GM18517 (cell line): ENCODE results near the gene HLA-DQB2.
"Not testable (repeated sequence)": the region's sequence is repeated elsewhere in the genome, so short reads cannot be mapped to it uniquely, and the experiment has no call there.

Source experiments
- ATAC-seq: cut with Tn5 transposase; IDR thresholded peaks from one replicate; pipeline ENCODE4 v1.9.1; 2021; ENCODE audit warnings: mild to moderate bottlenecking, moderate library complexity; ENCODE audit not compliant: unreplicated experiment

Gene HLA-DQB2

DNA sequence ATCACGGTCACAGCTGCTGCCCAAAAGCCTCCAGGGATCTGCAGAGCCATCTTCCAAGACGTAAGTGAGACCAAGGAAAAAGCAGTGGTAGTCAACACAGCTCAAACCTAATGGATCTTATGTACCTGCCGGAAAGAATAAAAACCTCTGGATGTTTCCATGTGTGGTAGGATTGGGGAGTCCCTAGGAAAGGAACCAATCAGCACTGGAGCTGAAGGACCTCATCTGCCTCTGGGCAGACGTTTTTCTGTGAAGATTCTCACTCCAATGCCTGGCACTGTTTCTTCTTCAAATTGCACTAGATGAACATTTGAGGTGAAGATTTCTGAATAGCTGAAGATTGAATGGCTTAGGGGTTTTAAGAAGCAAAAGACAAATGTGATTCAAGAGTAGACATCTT is at the start of gene HLA-DQB2:
Gene HLA-DQB2, minus strand, starts transcription at position 112 of the 400 bp plus-strand sequence. Its CDS starts 62 bp downstream, at position 50.
- no peak for ATAC-seq

GRCh38 chr6:32809171-32809570 is 45.8 kb upstream of the HLA-DQB2 start:
- ATAC-seq, result no peak

DNA sequence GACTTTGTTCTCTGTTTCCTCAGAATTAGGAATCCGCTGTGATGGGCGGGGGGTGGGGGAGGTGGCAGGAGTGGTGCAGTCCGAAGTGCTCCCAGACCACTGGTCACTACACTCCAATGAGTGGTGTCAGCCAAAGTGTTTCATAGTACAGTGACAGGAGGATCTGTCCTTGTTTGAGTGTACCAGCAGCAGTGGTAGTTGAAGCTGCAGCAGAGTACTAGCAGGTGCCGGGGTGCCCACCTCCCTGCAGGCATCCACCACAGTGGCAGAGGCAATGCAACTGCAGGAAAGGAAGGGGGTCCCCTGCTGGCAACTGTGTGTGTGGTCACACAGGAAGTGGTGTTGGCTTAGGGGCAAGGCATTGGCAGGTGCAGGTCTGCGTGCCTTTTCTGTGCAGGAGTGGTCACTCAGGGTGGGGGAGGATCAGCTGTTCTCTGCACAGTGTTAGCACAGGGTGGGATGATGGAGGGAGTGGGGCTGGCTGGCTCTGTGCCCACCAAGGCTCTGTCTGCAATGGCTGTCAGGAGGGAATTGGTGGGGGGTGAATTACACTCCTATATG is 43.8 kb upstream of the HLA-DQB2 start:
- no peak for ATAC-seq

DNA sequence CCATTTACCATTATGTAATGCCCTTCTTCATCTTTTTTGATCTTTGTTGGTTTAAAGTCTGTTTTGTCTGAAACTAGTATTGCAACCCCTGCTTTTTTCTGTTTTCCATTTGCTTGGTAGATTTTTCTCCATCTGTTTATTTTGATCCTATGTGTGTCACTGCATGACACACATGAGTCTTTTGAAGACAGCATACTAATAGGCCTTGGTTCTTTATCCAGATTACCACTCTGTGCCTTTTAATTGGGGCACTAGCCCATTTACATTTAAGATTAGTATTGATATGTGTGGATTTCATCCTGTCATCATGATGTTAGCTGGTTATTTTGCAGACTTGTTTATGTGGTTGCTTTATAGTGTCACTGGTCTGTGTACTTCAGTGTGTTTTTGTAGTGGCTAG is 42.1 kb upstream of the HLA-DQB2 start:
- not testable (repeated sequence) for ATAC-seq

GRCh38 chr6:32803416-32803815 is 40.1 kb upstream of the HLA-DQB2 start:
- no peak for ATAC-seq

DNA sequence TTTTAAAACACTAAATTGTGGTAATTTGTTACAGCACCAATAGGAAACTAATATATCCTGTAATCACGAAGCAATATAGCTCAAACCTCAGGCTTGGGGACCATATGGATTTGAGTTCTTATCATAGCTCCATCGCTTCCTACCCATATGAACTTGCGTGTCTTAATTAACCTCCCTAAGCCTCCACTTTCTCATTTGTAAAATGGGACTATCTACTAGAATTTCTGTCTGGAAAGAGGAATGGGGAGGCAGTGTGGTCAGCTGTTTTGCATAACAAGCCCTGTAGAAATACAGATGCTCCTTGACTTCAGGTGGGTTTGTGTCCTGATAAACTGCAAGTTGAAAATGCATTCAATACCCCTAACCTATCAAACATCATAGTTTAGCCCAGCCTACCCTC is 36.4 kb upstream of the HLA-DQB2 start:
- ATAC-seq, result no peak

GRCh38 chr6:32799168-32799567 is 35.8 kb upstream of the HLA-DQB2 start:
- ATAC-seq, result no peak

DNA sequence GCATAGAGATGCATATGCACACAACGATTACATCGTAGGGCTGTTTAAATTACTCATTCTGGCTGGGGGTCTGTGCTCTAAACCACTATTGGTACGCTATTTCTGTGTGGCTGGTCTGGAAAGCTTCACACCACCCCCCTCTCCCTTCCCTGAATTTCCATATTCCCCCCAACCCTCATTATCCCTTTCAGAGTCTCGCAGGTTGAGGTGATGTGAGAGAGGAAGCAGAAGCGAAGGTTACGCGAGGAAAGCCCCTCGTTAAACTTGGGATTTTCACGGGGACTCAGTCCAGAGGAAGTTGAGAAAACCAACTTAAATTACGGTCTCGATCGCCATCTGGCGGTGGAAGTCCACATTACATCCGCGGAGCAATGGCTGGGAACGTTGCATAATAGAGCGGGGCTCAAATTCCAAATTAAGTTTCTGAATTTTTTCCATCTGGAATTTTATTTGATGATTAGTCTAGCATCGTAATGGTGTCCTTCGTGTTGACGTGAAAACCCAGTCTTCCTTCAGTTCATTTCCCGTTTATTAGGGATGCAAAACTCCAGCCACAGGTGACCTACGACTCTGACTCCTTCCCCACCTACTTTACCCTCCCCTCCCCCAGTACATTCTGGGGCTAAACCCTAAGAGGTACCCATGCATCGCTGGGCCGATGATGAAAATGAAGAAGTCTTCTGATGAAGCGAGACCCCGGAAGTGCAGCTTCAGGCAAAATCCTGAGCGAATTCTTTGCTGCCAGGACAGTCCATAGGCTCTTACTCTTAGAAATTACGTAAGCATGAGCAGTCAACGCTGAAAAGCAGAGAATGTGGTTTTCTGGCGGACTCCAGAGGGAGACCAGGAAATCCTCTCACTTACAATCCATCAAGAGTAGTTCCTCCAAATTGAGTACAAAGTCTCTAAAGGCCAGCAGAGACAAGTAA is 33.8 kb upstream of the HLA-DQB2 start:
- peak; percentile 74 for ATAC-seq

DNA sequence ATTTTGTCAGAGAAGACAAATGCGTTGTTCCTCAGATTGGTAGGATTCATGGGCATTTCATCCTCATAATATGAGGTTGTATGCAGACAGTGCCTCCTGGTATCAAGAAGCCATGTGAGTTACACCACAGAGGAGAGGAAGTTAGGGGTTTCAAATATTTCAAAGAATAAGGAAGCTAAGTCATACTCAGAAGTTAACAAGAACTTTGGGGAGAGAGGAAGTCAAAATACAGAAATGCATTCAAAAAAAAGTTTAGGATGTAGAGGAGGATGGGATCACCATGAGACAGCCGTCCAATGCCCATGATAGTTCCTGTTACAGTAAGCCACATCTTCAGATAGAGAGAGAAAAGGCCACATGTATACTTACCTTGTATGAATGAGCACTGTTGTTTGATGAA is 31.2 kb upstream of the HLA-DQB2 start:
- no peak for ATAC-seq

DNA sequence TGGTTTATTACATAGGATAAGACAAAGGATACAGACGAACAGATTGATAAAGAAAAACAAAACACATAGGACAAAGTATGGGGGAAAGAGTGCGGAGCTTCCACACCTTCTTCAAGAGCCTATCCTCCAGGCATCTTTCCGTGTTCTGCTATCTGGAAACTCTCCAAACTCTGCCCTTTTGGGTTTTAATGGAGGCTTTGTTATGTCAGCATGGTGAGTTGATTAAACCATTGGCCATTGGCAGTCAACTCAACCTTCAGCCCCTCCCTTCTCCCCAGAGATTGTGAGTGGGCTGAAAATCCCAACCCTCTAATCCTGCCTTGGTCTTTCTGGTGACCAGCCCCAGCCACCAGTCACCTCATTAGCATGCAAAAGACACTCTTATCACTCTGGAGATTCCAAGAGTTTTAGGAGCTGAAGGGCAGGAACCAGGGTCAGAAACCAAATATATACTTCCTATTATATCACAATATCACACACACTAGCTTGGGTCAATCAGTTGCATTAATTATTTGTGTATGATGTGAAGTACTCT is 29.6 kb upstream of the HLA-DQB2 start:
- no peak for ATAC-seq

DNA sequence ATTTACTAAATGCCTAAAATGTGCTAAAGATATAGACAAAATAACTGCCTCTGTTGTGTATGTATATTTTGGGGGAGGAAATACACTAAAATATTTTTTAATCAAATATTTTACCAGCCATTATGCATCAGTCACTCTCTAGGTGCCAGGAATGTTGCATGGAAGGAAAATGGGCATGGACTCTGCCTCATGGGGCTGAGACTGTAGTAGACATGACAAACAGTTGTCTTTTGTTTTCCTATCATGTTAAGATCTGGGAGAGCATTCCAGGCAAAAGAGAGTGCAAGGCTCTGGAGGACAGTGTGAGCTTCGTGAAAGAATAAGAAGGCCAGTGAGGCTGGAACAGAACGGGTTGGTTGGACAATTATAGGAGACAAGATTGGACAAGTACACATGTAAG is 27.0 kb upstream of the HLA-DQB2 start:
- no peak for ATAC-seq

DNA sequence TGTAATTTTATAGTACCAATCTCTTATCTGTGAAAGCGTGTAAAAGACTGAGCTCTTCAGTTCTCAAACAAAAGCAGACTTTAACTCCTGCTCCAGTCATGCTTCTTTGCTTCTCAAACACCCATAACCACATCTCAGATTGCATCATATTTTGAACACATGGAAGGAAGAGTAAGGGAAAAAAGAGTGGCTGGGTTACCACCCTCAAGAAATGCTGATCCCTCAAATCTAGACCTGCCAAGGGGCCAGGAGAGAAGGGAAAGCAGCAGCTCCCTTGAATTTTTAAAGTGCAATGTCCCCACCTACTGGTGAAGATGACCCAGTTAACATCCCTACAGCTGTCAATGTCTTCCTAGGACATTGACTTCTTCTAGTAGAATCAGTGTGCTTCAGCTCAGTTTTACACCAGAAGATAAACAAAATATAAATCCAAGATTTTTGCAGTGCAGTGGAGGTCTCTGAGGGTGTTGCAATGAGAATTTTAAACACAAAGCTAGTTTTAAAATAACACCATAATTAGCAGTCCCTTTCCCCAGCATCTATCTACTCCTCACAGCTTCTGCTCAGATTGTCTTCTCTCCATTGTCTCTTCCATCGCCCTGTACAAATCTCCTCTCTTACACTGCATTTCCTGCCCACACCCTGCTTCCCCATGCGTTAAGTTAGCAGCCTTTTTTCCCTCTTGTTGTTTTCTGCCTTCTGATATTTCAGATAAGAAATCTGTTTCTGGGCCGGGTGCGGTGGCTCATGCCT is 22.6 kb upstream of the HLA-DQB2 start:
- ATAC-seq, result no peak

DNA sequence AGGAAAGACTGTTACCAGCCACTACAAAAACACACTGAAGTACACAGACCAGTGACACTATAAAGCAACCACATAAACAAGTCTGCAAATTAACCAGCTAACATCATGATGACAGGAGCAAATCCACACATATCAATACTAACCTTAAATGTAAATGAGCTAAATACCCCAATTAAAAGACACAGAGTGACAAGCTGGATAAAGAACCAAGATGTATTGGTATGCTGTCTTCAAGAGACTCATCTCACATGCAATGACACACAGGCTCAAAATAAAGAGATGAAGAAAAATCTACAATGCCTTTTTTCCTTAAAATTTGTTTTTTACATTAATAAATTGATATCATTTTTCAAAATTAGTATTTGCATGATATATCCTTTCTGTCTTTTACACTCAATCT is 19.6 kb upstream of the HLA-DQB2 start:
- ATAC-seq, result not testable (repeated sequence)

DNA sequence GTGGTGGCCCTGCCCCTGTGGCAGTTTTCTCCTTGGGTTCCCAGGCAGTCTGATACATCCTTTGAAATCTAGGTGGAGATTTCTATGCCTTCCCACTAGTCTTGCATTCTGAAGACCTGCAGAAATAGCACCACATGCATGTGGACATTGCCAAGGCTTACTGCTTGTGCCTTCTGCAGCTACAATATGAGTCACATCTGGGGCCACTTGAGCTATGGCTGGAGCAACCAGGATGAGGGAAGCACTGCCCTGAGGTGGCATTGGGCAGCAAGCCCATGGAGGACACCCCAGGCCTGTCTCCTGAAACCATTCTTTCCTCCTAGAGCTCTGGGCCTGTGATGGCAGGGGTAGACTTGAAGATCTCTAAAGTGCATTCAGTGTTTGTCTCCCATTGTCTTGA is 15.7 kb upstream of the HLA-DQB2 start:
- ATAC-seq, result no peak

DNA sequence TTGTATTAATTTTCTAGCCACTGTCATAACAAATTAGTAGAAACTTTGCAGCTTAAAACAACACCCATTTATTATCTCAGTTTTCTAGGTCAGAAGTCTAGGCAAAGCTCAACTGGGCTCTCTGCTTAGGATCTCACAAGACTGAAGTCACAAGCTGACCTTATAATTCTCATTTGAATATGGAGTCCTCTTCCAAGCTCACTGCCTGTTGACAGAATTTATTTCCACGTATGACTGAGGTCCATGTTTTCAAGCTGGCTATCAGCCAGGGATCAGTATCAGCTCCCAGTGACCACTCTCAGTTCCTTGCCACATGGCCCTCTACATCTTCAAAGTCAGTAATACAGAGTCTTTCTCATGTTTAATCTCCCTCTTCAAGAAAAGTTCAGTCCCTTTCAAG is 11.7 kb upstream of the HLA-DQB2 start:
- no peak for ATAC-seq

- no peak for ATAC-seq
These were observed 11.1 kb upstream of the HLA-DQB2 start for GRCh38 chr6:32774426-32774825.

DNA sequence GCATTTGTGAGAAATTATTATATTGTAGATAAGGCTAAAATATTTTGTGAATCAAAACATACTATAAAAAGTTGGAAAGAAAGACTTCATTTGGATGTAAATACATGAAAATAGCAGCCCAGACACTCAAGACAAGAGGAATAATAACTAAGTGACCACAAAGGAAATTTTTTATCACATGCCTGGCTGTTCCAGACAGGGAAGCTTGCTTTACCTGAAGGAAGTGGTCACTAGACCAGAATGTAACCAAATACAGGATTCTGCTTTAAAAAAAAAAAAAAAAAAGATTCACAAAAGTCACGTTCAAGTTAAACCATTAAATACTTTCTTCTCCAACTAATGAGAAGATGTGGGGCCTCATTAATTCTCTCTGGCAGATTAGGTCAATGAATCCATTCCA is 9.3 kb upstream of the HLA-DQB2 start:
- no peak for ATAC-seq

DNA sequence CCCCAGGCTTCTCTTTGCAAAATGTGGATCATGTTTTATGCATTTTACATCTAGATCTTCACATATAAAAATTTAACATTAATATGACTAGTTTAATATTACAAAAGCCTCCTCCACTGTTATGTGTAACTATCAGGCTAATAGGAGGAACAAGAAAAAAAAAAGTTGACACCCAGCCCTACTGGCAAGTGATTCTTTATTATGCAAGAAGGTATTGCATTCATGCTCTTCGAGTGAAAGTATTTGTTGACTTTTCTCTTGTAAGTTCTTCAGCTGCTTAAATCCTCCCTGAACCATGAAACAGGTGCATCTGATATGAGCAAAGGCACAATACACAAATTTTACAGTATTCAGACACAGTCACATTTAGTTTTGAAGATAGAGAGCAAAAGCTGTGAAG is 716 bp upstream of the HLA-DQB2 start:
- no peak for ATAC-seq

DNA sequence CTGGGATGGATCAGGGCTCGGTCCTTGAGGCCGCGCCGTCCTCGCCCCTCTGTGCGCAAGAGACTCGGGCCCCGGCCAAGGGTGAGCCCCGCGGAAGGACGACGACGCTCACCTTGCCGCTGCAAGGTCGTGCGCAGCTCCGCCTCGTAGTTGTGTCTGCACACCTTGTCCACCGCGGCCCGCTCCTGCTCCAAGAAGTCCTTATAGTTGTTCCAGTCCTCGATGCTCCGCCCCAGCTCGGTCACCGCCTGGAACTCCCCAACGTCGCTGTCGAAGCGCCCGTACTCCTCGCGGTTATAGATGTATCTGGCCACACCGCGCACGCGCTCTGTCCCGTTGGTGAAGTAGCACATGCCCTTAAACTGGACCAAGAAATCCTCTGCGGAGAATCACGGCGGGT is 1.8 kb downstream of the HLA-DQB2 start:
- no peak for ATAC-seq

- no peak for ATAC-seq
These were observed 2.3 kb downstream of the HLA-DQB2 start for GRCh38 chr6:32761072-32761471.

DNA sequence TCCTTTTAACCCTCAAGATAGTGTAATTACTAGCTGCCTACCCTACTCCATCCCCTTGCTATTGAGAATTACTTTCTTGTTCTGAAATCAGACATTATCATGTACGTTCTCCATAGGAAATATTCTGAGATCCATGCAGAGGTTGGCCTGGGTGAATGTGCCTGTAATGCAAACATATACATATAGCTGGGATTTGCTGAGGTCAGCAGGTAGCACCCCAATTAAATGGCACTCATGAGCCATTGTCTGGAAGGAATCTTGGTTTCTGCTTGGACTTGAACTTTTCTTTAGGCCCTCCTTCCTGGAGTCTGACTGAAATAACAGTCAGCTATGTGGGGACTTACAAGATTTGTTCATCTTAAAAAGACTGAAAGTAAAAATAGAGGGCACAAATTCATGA is 3.7 kb downstream of the HLA-DQB2 start:
- ATAC-seq, result no peak
